ENCODE data around the gene BMP8B. TPM values are rescaled to one million over a fixed set of nuclear protein-coding genes. Genes with fewer than 3 reads are reported as not detected.
"Not testable (repeated sequence)": the region's sequence is repeated elsewhere in the genome, so short reads cannot be mapped to it uniquely, and the experiment has no call there.

BMP8B gene
- 0.41 TPM for total RNA-seq
- long read RNA-seq: 0 reads

DNA sequence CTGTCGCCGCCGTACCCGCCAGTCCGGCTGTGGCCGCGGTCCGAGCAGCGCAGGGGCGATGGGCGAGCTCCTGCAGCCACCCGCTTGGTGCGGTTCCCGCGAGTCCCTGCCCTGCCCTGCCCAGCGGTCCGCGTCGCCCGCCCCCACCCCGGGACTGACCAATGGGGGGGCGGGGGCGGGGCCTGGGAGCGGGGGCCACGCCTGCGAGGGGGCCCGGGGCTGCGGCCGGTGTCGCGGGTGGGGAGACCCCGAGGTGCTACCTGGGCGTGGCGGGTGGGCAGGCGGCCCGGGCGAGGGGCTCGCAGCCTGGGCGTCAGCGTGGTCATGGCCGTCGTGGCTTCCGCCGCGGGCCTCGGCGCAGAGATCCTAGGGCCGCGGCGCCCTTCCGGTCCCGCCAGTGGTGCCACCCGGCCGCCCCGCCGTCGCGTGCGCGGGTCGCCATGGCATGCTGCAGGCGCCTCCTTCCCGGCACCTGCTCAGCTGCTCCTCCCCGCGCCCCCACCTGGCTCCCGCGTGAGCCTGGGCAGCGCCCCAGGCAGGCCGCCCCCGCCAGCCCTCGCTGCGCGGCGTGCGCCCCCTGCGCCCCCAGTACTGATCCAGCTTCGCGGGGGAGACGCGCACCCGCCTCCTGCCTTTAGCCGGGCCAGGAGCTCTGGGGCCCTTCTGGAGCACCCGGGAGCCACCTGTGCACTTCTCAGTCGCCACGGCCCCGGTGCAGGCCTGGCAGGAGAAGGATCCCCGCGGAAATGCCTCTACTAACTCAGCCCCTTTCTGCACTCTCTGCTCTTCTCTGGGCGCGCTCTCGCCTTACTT lies at the start of gene BMP8B:
Gene BMP8B (minus strand): TSS at position 108 of the 813 bp plus-strand sequence. CDS start 380 bp downstream, outside the sequence.
- intact Hi-C loops (cut with DNase I): no loop called here
- ATAC-seq: peak; percentile 73
- DNase-seq (ENCODE audit: missing footprints): peak; percentile 84

DNA sequence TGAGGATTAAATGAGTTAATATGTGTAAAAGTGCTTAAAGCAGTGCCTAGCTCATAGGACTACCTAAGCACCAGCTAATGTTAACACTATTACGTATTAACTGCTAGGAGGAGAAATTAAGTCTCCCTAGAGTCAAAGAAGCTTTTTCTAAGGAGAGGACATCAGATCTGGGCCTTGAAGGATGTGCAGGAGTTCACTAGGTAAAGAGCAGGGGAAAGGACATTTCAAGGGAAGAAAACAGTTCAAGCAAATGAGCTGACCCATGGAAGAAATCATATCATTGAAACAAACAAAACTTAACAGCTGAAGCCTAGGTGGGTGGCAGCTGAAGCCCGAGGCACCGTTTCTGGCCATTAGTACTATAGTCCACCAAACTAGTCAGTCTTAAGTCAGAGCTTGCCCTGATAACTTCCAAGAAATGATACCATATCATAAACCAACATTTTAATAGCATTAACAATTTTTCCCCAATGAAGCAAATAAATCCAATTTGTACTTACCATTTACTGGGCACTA lies 48.0 kb upstream of the BMP8B start:
- intact Hi-C loops (cut with DNase I): no loop called here
- DNase-seq (ENCODE audit: missing footprints): no peak
- no peak for ATAC-seq

GRCh38 chr1:39835935-39836594 lies 47.4 kb upstream of the BMP8B start:
- intact Hi-C loops (cut with DNase I): no loop called here
- DNase-seq (ENCODE audit: missing footprints): no peak
- no peak for ATAC-seq

- intact Hi-C loops (cut with DNase I): no loop called here
- ATAC-seq: no peak
- no peak for DNase-seq (ENCODE audit: missing footprints)
Observed at GRCh38 chr1:39835110-39835509, 46.4 kb upstream of the BMP8B start.

DNA sequence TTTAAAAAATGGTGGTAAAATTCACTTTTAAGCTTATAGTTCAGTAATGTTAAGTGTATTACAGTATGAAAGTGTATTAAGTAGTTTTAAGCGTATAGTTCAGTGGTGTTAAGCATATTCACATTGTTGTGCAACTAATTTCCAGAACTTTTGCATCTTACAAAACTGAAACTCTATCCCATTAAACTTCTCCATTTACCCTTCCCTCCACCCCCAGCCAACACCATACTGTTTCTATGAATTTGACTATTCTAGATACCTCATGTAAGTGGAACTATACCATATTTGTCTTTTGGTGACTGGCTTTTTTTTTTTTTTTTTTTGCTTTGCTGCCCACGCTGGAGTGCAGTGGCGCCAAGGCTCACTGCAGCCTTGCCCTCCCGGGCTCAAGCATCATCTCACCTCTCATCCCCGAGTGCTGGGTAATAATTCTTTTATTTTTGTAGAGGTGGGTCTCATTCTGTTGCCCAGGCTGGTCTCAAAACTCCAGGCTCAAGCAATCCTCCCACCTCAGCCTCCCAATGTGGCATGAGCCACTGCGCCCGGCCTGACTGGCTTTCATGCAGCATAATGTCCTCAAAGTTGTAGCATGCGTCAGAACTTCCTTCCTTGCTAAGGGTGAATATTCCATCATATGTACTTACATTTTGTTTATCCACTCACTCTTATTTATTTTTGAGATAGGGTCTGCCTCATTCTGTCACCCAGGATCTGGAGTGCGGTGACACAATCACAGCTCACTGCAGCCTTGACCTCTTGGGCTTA lies 45.1 kb upstream of the BMP8B start:
- intact Hi-C loops (cut with DNase I): no loop called here
- ATAC-seq (peak; percentile 46), DNase-seq (ENCODE audit: missing footprints) (no peak)

DNA sequence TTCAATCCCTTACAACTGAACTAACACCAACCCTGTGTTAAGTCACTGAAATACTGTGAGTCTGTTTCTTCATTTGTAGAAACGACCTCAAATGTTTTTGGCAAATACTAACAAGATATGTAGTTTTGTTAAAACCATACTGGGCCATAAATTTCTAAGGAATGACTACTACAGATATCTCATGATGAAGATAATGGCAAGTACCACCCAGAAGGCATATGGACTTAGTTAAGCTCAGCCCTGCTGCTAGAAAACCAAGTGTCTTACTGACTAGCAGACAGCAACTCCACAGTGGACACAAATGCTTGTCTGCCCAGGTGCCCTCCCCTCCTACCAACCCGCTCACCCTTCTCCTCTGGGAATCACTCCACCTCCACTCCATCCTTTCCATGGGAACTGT lies 44.5 kb upstream of the BMP8B start:
- intact Hi-C loops (cut with DNase I): no loop called here
- ATAC-seq (no peak), DNase-seq (ENCODE audit: missing footprints) (no peak)

DNA sequence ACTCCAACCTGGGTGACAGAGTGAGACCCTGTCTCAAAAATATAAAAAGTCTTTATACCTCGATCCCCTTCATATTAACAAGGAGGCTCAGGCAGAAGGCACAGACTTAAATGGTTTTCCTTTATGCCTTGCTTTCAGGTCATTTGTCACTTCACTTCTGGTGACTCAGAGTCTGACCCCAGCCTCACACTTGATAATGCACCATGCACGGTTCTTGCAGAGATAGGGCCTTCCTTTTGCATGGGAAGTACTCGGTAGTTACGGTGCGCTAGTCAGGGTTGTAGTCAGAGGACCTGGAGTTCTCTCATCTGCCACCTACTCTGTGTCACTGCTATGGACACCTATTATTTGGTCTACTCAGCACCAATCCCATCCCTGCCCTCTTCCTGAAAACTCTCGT lies 43.6 kb upstream of the BMP8B start:
- ATAC-seq (peak; percentile 23), DNase-seq (ENCODE audit: missing footprints) (no peak)
- intact Hi-C loops (cut with DNase I): no loop called here

DNA sequence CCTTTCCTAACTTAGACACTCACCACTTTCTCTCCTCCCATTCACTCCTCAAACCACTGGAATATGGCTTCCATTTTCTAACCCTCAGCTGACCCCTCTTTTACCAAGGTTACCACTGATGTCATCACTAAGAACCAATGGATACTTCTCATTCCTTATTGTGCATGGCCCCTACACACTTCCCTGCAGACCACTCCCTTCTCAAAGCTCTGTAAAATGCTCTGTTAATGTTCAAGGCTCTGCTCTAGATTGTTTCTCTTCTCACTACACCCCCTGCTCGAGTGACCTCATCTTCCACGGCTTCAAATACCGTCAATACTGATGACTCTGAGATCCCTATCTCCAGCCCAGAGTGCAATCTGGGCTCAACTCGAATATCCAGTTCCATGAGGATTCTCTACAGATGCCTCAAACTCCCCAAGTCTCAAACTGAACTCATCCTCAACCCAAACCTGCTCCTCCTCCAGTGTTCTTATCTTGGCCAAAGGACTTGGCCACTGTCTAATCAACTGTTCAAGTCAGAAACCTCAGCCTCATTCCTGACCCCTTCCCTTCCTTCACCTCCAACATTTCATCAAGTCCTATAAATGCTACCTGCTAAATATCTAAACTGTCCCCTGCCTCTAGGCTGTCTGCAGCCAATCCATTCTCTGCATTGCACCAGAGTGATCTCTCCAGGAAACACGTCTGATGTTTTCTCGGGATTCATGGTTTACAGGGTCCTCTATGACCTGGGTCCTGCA lies 41.3 kb upstream of the BMP8B start:
- DNase-seq (ENCODE audit: missing footprints) (no peak), ATAC-seq (no peak)
- intact Hi-C loops (cut with DNase I): no loop called here

DNA sequence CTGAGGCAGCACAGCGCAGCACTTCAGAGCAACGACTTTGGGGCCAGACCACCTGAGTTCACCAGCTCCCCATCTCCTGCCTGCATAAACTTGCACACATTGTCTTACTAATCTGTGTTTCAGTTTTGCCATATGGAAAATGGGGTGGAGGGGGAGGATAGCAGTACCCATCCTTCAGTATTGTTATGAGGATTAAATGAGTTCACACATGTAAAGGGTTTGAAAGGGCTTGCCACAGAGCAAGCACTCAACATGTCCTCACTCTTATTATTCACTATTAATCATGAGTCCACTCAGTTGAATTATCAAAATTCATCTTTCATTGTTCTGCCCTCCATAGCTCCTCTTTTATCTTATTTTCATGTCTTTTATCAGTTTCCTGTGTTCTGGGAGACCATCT lies 40.1 kb upstream of the BMP8B start:
- no peak for DNase-seq (ENCODE audit: missing footprints)
- no peak for ATAC-seq
- intact Hi-C loops (cut with DNase I): no loop called here

DNA sequence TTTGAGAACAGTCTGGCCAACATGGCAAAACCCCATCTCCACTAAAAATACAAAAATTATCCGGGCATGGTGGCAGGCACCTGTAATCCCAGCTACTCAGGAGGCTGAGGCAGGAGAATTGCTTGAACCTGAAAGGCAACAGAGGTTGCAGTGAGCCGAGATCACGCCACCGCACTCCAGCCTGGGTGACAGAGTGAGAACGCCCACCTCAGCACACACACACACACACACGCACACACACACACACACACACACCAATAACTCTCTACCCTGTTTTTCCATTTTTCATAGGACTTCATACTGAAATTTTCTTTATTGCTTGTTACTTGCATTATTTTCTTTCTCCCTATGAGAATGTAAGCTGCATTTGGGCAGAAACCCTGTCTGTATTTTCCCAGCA lies 39.6 kb upstream of the BMP8B start:
- DNase-seq (ENCODE audit: missing footprints); ATAC-seq; intact Hi-C loops (cut with DNase I): not testable (repeated sequence)

GRCh38 chr1:39827201-39827600 lies 38.5 kb upstream of the BMP8B start:
- DNase-seq (ENCODE audit: missing footprints) (no peak), ATAC-seq (no peak)
- intact Hi-C loops (cut with DNase I): no loop called here

- no peak for DNase-seq (ENCODE audit: missing footprints)
- intact Hi-C loops (cut with DNase I): no loop called here
- ATAC-seq: no peak
Observed at GRCh38 chr1:39826583-39826982, 37.9 kb upstream of the BMP8B start.

GRCh38 chr1:39825432-39825941 lies 36.8 kb upstream of the BMP8B start:
- ATAC-seq (no peak), DNase-seq (ENCODE audit: missing footprints) (no peak)
- intact Hi-C loops (cut with DNase I): no loop called here

DNA sequence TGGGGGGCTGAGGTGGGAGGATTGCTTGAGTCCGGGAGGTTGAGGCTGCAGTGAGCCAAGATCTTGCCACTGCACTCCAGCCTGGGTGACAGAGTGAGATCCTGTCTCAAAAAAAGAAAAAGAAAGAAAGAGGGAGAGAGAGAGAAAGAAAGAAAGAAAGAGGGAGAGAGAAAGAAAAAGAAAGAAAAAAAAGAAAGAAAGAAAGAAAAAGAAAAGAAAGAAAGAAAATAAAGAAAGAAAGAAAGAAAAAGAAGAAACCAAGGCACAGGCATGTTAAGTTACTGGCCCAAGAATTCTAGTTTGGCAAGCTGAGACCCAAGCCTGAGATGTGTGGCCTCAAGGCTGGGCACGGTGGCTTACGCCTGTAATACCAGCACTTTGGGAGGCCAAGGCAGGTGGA lies 34.8 kb upstream of the BMP8B start:
- intact Hi-C loops (cut with DNase I); ATAC-seq; DNase-seq (ENCODE audit: missing footprints): not testable (repeated sequence)

GRCh38 chr1:39822146-39822545 lies 33.5 kb upstream of the BMP8B start:
- intact Hi-C loops (cut with DNase I): no loop called here
- no peak for DNase-seq (ENCODE audit: missing footprints)
- ATAC-seq: no peak

DNA sequence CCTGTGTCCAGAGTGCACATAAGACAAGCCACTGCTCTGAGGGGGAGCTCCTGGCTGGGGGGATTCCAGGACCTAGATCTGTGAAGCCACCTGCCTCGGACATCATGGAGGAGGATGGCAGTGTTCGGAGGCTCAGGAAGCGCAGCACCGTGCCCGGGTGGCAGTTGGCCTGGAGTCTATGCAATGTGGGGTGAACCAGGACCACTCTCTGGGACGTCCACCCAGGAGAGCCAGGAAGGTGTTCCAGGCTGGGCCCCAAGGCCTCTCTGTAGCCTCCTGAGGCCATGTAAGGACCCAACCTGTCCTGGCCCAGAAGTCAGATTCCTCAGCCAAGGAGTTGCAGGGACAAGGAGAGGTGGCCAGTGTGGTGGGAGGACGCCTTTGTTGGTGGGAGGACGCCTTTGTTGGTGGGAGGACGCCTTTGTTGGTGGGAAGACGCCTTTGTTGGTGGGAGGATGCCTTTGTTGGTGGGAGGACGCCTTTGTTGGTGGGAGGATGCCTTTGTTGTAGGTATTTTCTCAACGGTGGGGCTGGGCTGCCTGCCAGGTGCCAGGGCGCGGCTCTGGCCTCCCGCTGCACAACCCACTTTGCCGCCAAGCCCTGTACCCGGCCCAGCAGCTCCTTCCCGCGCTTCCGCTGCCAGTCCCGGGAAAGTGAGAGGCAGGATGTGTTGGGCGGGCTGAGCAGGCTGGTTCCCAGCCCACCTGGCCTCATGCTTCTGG lies 30.6 kb upstream of the BMP8B start:
- no peak for ATAC-seq
- intact Hi-C loops (cut with DNase I): loop anchor here (10.0 kb wide), 1 partner anchor 216 kb away; no protein-coding TSS in a partner anchor
- no peak for DNase-seq (ENCODE audit: missing footprints)

DNA sequence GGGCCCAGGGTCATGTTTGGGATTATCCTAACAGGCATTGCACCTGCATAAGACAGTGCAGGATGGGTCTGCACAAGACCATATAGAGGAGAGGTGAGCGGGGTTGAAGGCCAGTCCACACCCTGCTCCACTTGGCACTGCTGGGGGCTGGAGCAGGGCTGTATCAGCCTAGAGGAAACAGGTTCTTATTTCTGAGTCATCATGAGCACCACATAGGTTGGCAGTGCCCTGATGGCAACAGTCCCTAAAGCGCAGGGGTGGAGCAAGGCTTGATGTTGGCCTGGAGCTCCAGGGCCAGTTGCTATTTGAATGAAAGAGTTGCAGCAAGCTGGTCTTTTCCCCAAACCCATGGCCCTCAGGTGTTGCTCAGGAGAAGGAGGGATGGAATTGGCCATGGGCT lies 29.8 kb upstream of the BMP8B start:
- no peak for DNase-seq (ENCODE audit: missing footprints)
- intact Hi-C loops (cut with DNase I): loop anchor here (1.0 to 10.0 kb wide), 2 partner anchors 84 to 216 kb away; no protein-coding TSS in a partner anchor
- ATAC-seq: no peak
